ENCODE measurements around the gene TMEM30A. TPM values are rescaled to one million over a fixed set of nuclear protein-coding genes. Genes with fewer than 3 reads are reported as not detected.

TMEM30A gene
- total and polyA plus RNA-seq, 4 donors: 66.5 to 164 (median 107) TPM

- H3K27me3 ChIP-seq (ENCODE audit: control insufficient read depth in 1 of 2, insufficient read depth in 2 of 2, low read length in 1 of 2): no peaks in the 10 kb centered on the region
- no peaks in the 10 kb centered on the region for H3K4me1 ChIP-seq (ENCODE audit: control insufficient read depth in 1 of 2, insufficient read depth in 2 of 2, low read length in 2 of 2)
- H3K36me3 ChIP-seq (ENCODE audit: control insufficient read depth in 1 of 2, insufficient read depth in 2 of 2, low read length in 1 of 2): no peaks in the 10 kb centered on the region
- ATAC-seq (ENCODE audit: low FRiP score) (no peak), DNase-seq (no peak)
- intact Hi-C loops (cut with DNase I): no loop called here
- no peak overlapping the region for H3K4me3 ChIP-seq (ENCODE audit: low read length in 2 of 2)
- H3K9me3 ChIP-seq (ENCODE audit: control insufficient read depth, low read length): no peaks in the 10 kb centered on the region
- whole genome bisulfite sequencing, 2 donors: 85 to 93% methylated on average over 4 of the region's 4 CpGs
- H3K27ac ChIP-seq (ENCODE audit: low read depth in 1 of 2, low read length in 2 of 2): no peak overlapping the region
Observed at GRCh38 chr6:75221116-75221515, 63.5 kb downstream of the TMEM30A start.

GRCh38 chr6:75220357-75220756, 64.2 kb downstream of the TMEM30A start:
- no peaks in the 10 kb centered on the region for H3K27me3 ChIP-seq (ENCODE audit: control insufficient read depth in 1 of 2, insufficient read depth in 2 of 2, low read length in 1 of 2)

GRCh38 chr6:75219263-75219662, 65.3 kb downstream of the TMEM30A start:
- H3K4me1 ChIP-seq (ENCODE audit: control insufficient read depth in 1 of 2, insufficient read depth in 2 of 2, low read length in 2 of 2): no peaks in the 10 kb centered on the region
- ATAC-seq (ENCODE audit: low FRiP score) (no peak), DNase-seq (no peak)
- no peak overlapping the region for H3K27ac ChIP-seq (ENCODE audit: low read depth in 1 of 2, low read length in 2 of 2)
- no peaks in the 10 kb centered on the region for H3K36me3 ChIP-seq (ENCODE audit: control insufficient read depth in 1 of 2, insufficient read depth in 2 of 2, low read length in 1 of 2)
- intact Hi-C loops (cut with DNase I): loop anchor here (10.0 kb wide), 2 partner anchors 1244 to 1544 kb away; no protein-coding TSS in a partner anchor
- 59 to 60% methylated on average over 3 of the region's 3 CpGs for WGBS, 2 donors
- H3K27me3 ChIP-seq (ENCODE audit: control insufficient read depth in 1 of 2, insufficient read depth in 2 of 2, low read length in 1 of 2): no peaks in the 10 kb centered on the region
- no peak overlapping the region for H3K4me3 ChIP-seq (ENCODE audit: low read length in 2 of 2)
- H3K9me3 ChIP-seq (ENCODE audit: control insufficient read depth, low read length): no peaks in the 10 kb centered on the region

More at GRCh38 chr6:75220357-75220756, 64.2 kb downstream of the TMEM30A start:
- H3K36me3 ChIP-seq (ENCODE audit: control insufficient read depth in 1 of 2, insufficient read depth in 2 of 2, low read length in 1 of 2): no peaks in the 10 kb centered on the region
- H3K4me1 ChIP-seq (ENCODE audit: control insufficient read depth in 1 of 2, insufficient read depth in 2 of 2, low read length in 2 of 2): no peaks in the 10 kb centered on the region
- intact Hi-C loops (cut with DNase I): no loop called here
- H3K9me3 ChIP-seq (ENCODE audit: control insufficient read depth, low read length): no peaks in the 10 kb centered on the region
- 57 to 62% methylated on average over 1 of the region's 1 CpG for WGBS, 2 donors
- DNase-seq: no peak
- H3K4me3 ChIP-seq (ENCODE audit: low read length in 2 of 2): no peak overlapping the region
- no peak overlapping the region for H3K27ac ChIP-seq (ENCODE audit: low read depth in 1 of 2, low read length in 2 of 2)
- ATAC-seq (ENCODE audit: low FRiP score): no peak

GRCh38 chr6:75217193-75217592, 67.4 kb downstream of the TMEM30A start:
- H3K27me3 ChIP-seq (ENCODE audit: control insufficient read depth in 1 of 2, insufficient read depth in 2 of 2, low read length in 1 of 2): no peaks in the 10 kb centered on the region
- DNase-seq (no peak), ATAC-seq (ENCODE audit: low FRiP score) (peak; percentile 57)
- H3K9me3 ChIP-seq (ENCODE audit: control insufficient read depth, low read length): no peaks in the 10 kb centered on the region
- no peaks in the 10 kb centered on the region for H3K4me1 ChIP-seq (ENCODE audit: control insufficient read depth in 1 of 2, insufficient read depth in 2 of 2, low read length in 2 of 2)
- intact Hi-C loops (cut with DNase I): loop anchor here (10.0 kb wide), 2 partner anchors 1242 to 1542 kb away; no protein-coding TSS in a partner anchor
- no peak overlapping the region for H3K27ac ChIP-seq (ENCODE audit: low read depth in 1 of 2, low read length in 2 of 2)
- 5 to 6% methylated on average over 4 of the region's 4 CpGs for WGBS, 2 donors
- no peak overlapping the region for H3K4me3 ChIP-seq (ENCODE audit: low read length in 2 of 2)
- no peaks in the 10 kb centered on the region for H3K36me3 ChIP-seq (ENCODE audit: control insufficient read depth in 1 of 2, insufficient read depth in 2 of 2, low read length in 1 of 2)

GRCh38 chr6:75215291-75215690, 69.3 kb downstream of the TMEM30A start:
- Histone ChIP-seq H3K27me3 (ENCODE audit: control insufficient read depth in 1 of 2, insufficient read depth in 2 of 2, low read length in 1 of 2) (no peaks in the 10 kb centered on the region), H3K9me3 (ENCODE audit: control insufficient read depth, low read length) (no peaks in the 10 kb centered on the region), H3K4me3 (ENCODE audit: low read length in 2 of 2) (no peak overlapping the region), H3K36me3 (ENCODE audit: control insufficient read depth in 1 of 2, insufficient read depth in 2 of 2, low read length in 1 of 2) (no peaks in the 10 kb centered on the region), H3K27ac (ENCODE audit: low read depth in 1 of 2, low read length in 2 of 2) (no peak overlapping the region), H3K4me1 (ENCODE audit: control insufficient read depth in 1 of 2, insufficient read depth in 2 of 2, low read length in 2 of 2) (no peaks in the 10 kb centered on the region)
- intact Hi-C loops (cut with DNase I): loop anchor here (10.0 kb wide), 2 partner anchors 1240 to 1540 kb away; no protein-coding TSS in a partner anchor
- ATAC-seq (ENCODE audit: low FRiP score) (no peak), DNase-seq (no peak)
- 77 to 86% methylated on average over 4 of the region's 4 CpGs for WGBS, 2 donors

GRCh38 chr6:75213732-75214131, 70.9 kb downstream of the TMEM30A start:
- no peaks in the 10 kb centered on the region for H3K4me1 ChIP-seq (ENCODE audit: control insufficient read depth in 1 of 2, insufficient read depth in 2 of 2, low read length in 2 of 2)
- H3K36me3 ChIP-seq (ENCODE audit: control insufficient read depth in 1 of 2, insufficient read depth in 2 of 2, low read length in 1 of 2): no peaks in the 10 kb centered on the region
- WGBS, 2 donors: 91 to 96% methylated on average over 2 of the region's 2 CpGs
- no peak for DNase-seq
- ATAC-seq (ENCODE audit: low FRiP score): no peak
- H3K27me3 ChIP-seq (ENCODE audit: control insufficient read depth in 1 of 2, insufficient read depth in 2 of 2, low read length in 1 of 2): no peaks in the 10 kb centered on the region
- H3K4me3 ChIP-seq (ENCODE audit: low read length in 2 of 2): no peak overlapping the region
- no peak overlapping the region for H3K27ac ChIP-seq (ENCODE audit: low read depth in 1 of 2, low read length in 2 of 2)
- H3K9me3 ChIP-seq (ENCODE audit: control insufficient read depth, low read length): no peaks in the 10 kb centered on the region
- intact Hi-C loops (cut with DNase I): loop anchor here (5.0 to 10.0 kb wide), 4 partner anchors 801 to 1539 kb away; no protein-coding TSS in a partner anchor

GRCh38 chr6:75213112-75213511, 71.5 kb downstream of the TMEM30A start:
- Histone ChIP-seq H3K4me1 (ENCODE audit: control insufficient read depth in 1 of 2, insufficient read depth in 2 of 2, low read length in 2 of 2) (no peaks in the 10 kb centered on the region), H3K36me3 (ENCODE audit: control insufficient read depth in 1 of 2, insufficient read depth in 2 of 2, low read length in 1 of 2) (no peaks in the 10 kb centered on the region), H3K9me3 (ENCODE audit: control insufficient read depth, low read length) (no peaks in the 10 kb centered on the region), H3K27ac (ENCODE audit: low read depth in 1 of 2, low read length in 2 of 2) (no peak overlapping the region), H3K4me3 (ENCODE audit: low read length in 2 of 2) (no peak overlapping the region), H3K27me3 (ENCODE audit: control insufficient read depth in 1 of 2, insufficient read depth in 2 of 2, low read length in 1 of 2) (no peaks in the 10 kb centered on the region)
- DNase-seq: no peak
- 18 to 25% methylated on average over 1 of the region's 1 CpG for WGBS, 2 donors
- intact Hi-C loops (cut with DNase I): loop anchor here (5.0 to 10.0 kb wide), 4 partner anchors 801 to 1538 kb away; no protein-coding TSS in a partner anchor
- no peak for ATAC-seq (ENCODE audit: low FRiP score)

- ATAC-seq (ENCODE audit: low FRiP score) (no peak), DNase-seq (no peak)
- WGBS, 2 donors: 19 to 24% methylated on average over 3 of the region's 3 CpGs
- no peaks in the 10 kb centered on the region for H3K36me3 ChIP-seq (ENCODE audit: control insufficient read depth in 1 of 2, insufficient read depth in 2 of 2, low read length in 1 of 2)
- H3K27me3 ChIP-seq (ENCODE audit: control insufficient read depth in 1 of 2, insufficient read depth in 2 of 2, low read length in 1 of 2): no peaks in the 10 kb centered on the region
- no peak overlapping the region for H3K4me3 ChIP-seq (ENCODE audit: low read length in 2 of 2)
- no peak overlapping the region for H3K27ac ChIP-seq (ENCODE audit: low read depth in 1 of 2, low read length in 2 of 2)
- H3K9me3 ChIP-seq (ENCODE audit: control insufficient read depth, low read length): no peaks in the 10 kb centered on the region
- H3K4me1 ChIP-seq (ENCODE audit: control insufficient read depth in 1 of 2, insufficient read depth in 2 of 2, low read length in 2 of 2): no peaks in the 10 kb centered on the region
- intact Hi-C loops (cut with DNase I): loop anchor here (2.0 to 10.0 kb wide), 6 partner anchors 800 to 1537 kb away; no protein-coding TSS in a partner anchor
Observed at GRCh38 chr6:75211920-75212590, 72.5 kb downstream of the TMEM30A start.

Measured in aorta (tissue), 5 donors.